SK-N-MC (cell line): ENCODE data around the gene DMWD.

Experiments used
- DNase-seq: peaks from one replicate; pipeline ENCODE4 v3.0.0-alpha.2; 2011; ENCODE audit warnings: low read depth, low spot score
- H3K27ac ChIP-seq: fragments of 200-600 bp; sonication (generic); 2 replicates; pipeline ENCODE4 v1.5.1; 2016; ENCODE audit warnings: mixed run types
- H3K36me3 ChIP-seq: fragments of 200-600 bp; sonication (generic); 2 replicates; pipeline ENCODE4 v1.6.1; 2017; ENCODE audit warnings: antibody characterized with exemption, low read length, mixed read lengths; ENCODE audit not compliant: insufficient read depth
- H3K4me3 ChIP-seq: fragments of 200-600 bp; sonication (generic); 2 replicates; pipeline ENCODE4 v1.5.1; 2016
- H3K9ac ChIP-seq: fragments of 200-600 bp; sonication (generic); 2 replicates; pipeline ENCODE4 v1.8.0; 2017; ENCODE audit warnings: mixed run types, mixed read lengths; ENCODE audit not compliant: insufficient read length
- H3K9me3 ChIP-seq: fragments of 200-600 bp; sonication (generic); 2 replicates; pipeline ENCODE4 v1.6.1; 2017; ENCODE audit warnings: low read depth, mild to moderate bottlenecking, antibody characterized with exemption, low read length, moderate library complexity, mixed read lengths
- EZH2 ChIP-seq: fragments of 200-600 bp; sonication (generic); IDR thresholded peaks from one replicate; pipeline ENCODE4 v1.6.1; 2017; ENCODE audit warnings: antibody characterized with exemption
- FOXP2 ChIP-seq: optimal IDR thresholded peaks from 2 replicates; pipeline ENCODE3; 2011; ENCODE audit warnings: mild to moderate bottlenecking, moderate library complexity; ENCODE audit not compliant: insufficient read depth; ENCODE audit errors: extremely low read length, control extremely low read depth
- POLR2AphosphoS5 ChIP-seq: IDR thresholded peaks from 2 replicates; pipeline ENCODE4 v1.6.1; 2012; ENCODE audit warnings: mild to moderate bottlenecking, low read depth, low read length, borderline replicate concordance

DMWD gene

GRCh38 chr19:45819769-45820168 is 27.1 kb upstream of the DMWD start:
- Histone ChIP-seq H3K9ac (no peak overlapping the region), H3K9me3 (no peaks in the 10 kb centered on the region), H3K4me3 (no peak overlapping the region), H3K36me3 (peaks cover 3% of the 10 kb centered on the region; the same call in 1 of the 2 replicates), H3K27ac (no peak overlapping the region)
- no peak for DNase-seq
- no peak for TF ChIP-seq FOXP2
- no peak for TF ChIP-seq EZH2
- no peak; the same call in 1 of the 2 replicates for TF ChIP-seq POLR2AphosphoS5

DNA sequence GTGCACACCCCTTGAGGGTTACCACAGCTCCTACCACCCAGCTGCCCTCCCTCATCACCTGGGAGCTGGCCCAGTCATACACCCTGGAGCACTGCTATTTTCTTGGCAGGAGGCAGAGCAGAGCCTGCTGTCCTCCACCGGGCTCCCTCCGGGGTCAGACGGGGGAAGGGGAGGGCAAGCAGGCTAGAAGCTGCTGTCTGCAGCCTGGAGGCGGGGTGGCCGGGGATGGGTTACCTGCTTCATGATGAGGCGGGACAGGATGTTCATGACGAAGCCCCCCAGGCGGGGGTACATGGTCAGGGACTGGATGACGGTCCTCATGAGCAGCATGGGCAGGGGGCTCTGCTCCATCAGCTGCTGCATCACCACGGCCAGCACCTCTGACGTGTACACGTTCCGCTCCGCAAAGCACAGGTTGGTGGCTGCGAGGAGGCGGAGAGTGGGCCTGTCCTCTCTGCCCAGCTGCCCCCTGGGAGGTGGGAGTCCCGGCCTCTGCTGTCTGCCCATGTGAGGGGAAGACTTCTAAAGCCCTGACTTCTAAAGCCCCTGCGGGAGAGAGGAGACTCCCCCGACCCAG is 25.2 kb upstream of the DMWD start:
- DNase-seq = no peak
- Histone ChIP-seq H3K9me3 (no peaks in the 10 kb centered on the region), H3K4me3 (no peak overlapping the region), H3K36me3 (no peaks in the 10 kb centered on the region; the same call in 1 of the 2 replicates), H3K9ac (no peak overlapping the region), H3K27ac (no peak overlapping the region)
- TF ChIP-seq FOXP2 (no peak), POLR2AphosphoS5 (no peak; the same call in 1 of the 2 replicates), EZH2 (no peak)

DNA sequence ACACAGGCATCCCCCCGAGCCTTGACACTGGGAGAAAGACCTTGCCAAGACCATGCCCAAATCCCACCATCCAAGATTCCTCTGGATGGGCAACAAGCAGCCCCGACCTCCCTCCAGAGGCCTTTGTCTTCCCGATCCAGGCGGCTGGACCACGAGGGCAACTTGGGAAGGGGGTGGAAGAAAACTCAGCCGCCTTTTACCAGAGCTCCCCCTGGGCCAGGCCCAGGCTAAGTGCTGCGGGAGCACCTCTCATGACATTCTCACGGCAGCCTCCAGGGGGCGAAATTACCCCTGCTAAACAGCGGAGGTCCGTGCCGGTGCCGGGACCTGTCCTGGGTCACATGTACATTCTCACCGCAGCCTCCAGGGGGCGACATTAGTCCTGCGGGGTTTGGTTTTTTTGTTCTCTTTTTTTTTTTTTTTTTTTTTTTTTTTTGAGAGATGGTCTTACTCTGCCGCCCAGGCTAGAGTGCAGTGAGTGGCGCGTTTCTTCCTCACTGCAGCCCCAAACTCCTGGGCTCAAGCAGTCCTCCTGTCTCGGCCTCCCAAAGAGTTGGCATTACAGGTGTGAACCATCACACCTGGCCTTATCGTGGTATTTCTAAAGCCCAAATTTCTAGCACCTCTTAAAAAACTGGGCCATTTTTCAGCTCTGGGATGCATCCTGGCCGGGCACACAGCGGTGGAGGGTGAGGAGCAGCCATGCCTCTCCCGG is 24.5 kb upstream of the DMWD start:
- H3K27ac ChIP-seq = no peak overlapping the region

DNA sequence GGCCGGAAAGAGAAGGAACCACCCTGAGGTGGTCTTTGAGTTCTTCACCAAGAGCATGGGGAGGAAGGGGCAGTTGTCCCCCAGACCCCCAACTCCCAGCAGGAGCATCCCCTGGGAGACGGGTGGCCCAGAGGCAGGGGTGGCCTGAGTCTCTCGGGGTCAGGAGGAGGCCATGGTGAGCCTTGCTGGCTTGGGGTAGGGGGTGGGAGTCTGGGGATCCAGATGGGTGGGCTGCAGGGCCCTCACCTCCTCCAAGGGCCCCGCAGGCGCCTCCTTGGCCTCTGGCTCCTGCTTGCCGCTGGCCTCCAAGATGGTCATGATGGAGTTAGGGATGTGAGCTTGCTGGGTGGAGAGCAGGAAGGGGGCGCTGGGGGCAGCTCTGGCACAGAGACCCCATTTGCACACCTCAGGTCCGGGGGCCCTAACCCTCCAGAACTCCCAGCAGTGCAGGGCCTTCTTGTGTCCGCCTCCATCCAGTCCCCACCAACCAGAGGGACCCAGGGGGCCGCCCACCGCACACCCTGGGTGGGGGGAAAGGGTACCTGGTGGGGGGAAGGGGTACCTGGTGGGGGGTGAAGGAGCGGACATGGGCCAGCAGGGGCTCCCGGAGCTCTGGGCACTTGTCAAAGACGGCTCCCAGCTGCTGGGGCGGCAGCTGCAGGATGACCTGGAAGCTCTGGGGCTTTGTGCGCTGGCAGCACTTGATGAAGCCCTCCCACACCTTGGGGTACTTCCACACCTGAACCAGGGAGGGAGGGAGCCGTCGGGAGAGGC is 23.8 kb upstream of the DMWD start:
- Histone ChIP-seq H3K36me3 (no peaks in the 10 kb centered on the region; the same call in 1 of the 2 replicates), H3K9me3 (no peaks in the 10 kb centered on the region), H3K4me3 (no peak overlapping the region), H3K9ac (no peak overlapping the region), H3K27ac (no peak overlapping the region)
- TF ChIP-seq POLR2AphosphoS5 (no peak; the same call in 1 of the 2 replicates), FOXP2 (no peak), EZH2 (no peak)
- DNase-seq = no peak

More for the DNA sequence above, 24.5 kb upstream of the DMWD start:
- Histone ChIP-seq H3K9ac (no peak overlapping the region), H3K36me3 (no peaks in the 10 kb centered on the region; the same call in 1 of the 2 replicates), H3K9me3 (no peaks in the 10 kb centered on the region), H3K4me3 (no peak overlapping the region)
- TF ChIP-seq POLR2AphosphoS5 = peak; percentile 36; the same call in 1 of the 2 replicates
- TF ChIP-seq EZH2 = no peak
- DNase-seq = peak; percentile 68

DNA sequence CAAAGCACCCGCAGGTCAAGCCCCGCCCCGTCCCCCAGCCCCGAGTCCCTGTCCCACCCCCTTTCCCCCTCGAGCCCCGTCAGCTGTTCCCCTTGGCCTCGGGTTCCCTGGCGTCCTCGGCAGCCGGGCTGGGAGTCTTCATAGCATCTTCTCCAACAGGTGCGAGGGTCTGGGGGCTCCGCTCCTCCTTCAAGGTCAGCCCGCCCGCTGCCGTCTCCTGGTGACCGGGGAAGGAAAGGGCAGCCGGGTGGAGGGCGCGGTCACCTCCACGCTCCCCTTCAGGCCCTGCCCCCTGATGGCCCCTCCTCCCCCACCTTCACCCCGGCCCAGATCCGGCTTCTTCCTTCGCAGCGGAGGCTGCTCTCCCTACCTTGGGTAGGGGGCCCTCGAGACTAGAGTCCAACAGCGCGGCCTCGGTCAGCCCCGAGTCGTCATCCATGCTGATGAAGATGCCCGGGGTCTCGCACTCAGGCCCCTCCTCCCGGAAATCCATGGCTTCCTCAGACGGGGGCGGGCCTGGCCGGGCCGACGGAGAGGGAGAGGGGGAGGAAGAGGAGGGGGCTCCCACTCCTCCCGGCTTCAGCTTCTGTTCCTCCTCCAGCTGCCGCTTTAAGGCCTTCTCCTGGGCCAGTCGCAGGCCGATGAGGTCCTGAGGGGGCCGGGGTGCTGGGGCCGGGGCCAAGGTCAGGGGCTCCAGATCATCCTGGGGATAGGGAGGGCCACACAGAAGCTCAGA is 23.0 kb upstream of the DMWD start:
- Histone ChIP-seq H3K36me3 (no peaks in the 10 kb centered on the region), H3K4me3 (no peak overlapping the region), H3K9ac (no peak overlapping the region), H3K27ac (no peak overlapping the region), H3K9me3 (no peaks in the 10 kb centered on the region)
- no peak for DNase-seq
- TF ChIP-seq EZH2 = no peak
- TF ChIP-seq POLR2AphosphoS5 = no peak; the same call in 1 of the 2 replicates
- no peak for TF ChIP-seq FOXP2

DNA sequence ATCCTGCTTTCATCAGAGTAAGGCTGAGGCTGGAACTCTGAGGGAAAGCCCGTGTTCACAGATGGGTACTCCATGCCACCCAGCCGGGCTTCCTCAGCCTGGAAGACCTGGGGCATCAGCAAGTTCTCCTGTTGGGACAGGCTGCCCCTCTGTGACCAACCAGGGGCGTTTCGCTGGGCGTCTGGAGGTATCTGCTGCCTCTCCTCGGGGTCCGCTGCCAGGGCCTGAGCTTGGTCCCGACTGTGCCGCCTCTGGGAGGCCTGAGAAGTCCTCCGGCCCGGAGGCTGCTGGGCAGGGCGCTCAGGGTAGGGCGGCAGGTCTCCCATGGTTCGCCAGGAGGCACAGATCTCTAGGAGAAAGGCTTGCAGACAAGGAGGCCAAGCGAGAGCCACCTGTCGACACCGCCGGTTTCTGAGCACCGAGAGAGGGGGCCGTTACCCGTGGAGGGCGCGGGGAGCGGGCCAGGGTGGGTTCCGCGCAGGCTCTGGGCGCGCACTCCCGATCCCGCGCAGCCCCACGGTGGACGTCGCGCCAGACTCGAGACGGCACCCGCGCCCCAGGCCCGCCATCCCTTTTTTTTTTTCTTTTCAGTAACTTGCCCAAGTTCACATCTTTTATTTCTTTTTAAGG is 22.3 kb upstream of the DMWD start, which contains the start of gene RSPH6A:
Gene RSPH6A, minus strand, starts transcription at position 458 of the 630 bp plus-strand sequence. Its CDS starts 132 bp downstream, at position 326.
- Histone ChIP-seq H3K9ac (no peak within 1 kb of the TSS), H3K4me3 (no peak within 1 kb of the TSS)

GRCh38 chr19:45814166-45814780 is 21.6 kb upstream of the DMWD start:
- no peak overlapping the region for H3K27ac ChIP-seq
- no peak overlapping the region for H3K4me3 ChIP-seq
- H3K9ac ChIP-seq = no peak overlapping the region
- H3K9me3 ChIP-seq = no peaks in the 10 kb centered on the region
- no peak for DNase-seq
- no peaks in the 10 kb centered on the region for H3K36me3 ChIP-seq
- TF ChIP-seq FOXP2 = no peak
- TF ChIP-seq POLR2AphosphoS5 = no peak
- TF ChIP-seq EZH2 = no peak

More for the DNA sequence above, 22.3 kb upstream of the DMWD start, which contains the start of gene RSPH6A:
- no peaks in the 10 kb centered on the region for H3K9me3 ChIP-seq
- H3K36me3 ChIP-seq = no peaks in the 10 kb centered on the region
- H3K27ac ChIP-seq = no peak within 1 kb of the TSS
- no peak for DNase-seq
- TF ChIP-seq POLR2AphosphoS5 (no peak), FOXP2 (no peak), EZH2 (no peak)
